ENCODE measurements around the gene ARHGAP9.

The ARHGAP9 gene

GRCh38 chr12:57479376-57480115 lies at the start of gene ARHGAP9:
ARHGAP9 (minus strand) TSS chr12:57479866; CDS start chr12:57479406, 460 bp downstream.
- H3K9me3 ChIP-seq (ENCODE audit: insufficient read depth, low read depth, low read length): no peaks in the 10 kb centered on the region
- peaks cover 54% of the 10 kb centered on the region for H3K27me3 ChIP-seq (ENCODE audit: insufficient read depth, low read length)
- H3K27ac ChIP-seq (ENCODE audit: low read length): no peak within 1 kb of the TSS
- H3K4me3 ChIP-seq (ENCODE audit: low read length): no peak within 1 kb of the TSS
- no peak within 1 kb of the TSS for H3K9ac ChIP-seq (ENCODE audit: low read depth, low read length)
- peaks cover 9% of the 10 kb centered on the region; the same call in 1 of the 2 replicates for H3K4me1 ChIP-seq (ENCODE audit: insufficient read depth, low read length)
- H3K36me3 ChIP-seq (ENCODE audit: insufficient read depth, low read depth, low read length): no peaks in the 10 kb centered on the region

- Histone ChIP-seq H3K27ac (ENCODE audit: low read length) (no peak overlapping the region), H3K4me3 (ENCODE audit: low read length) (no peak overlapping the region), H3K9me3 (ENCODE audit: insufficient read depth, low read depth, low read length) (no peaks in the 10 kb centered on the region), H3K36me3 (ENCODE audit: insufficient read depth, low read depth, low read length) (peaks cover 84% of the 10 kb centered on the region), H3K9ac (ENCODE audit: low read depth, low read length) (no peak overlapping the region; the same call in 1 of the 2 replicates), H3K4me1 (ENCODE audit: insufficient read depth, low read length) (no peaks in the 10 kb centered on the region), H3K27me3 (ENCODE audit: insufficient read depth, low read length) (no peaks in the 10 kb centered on the region)
Measured at GRCh38 chr12:57528831-57529555, 49.3 kb upstream of the ARHGAP9 start.

- H3K27ac ChIP-seq (ENCODE audit: low read length): no peak overlapping the region
- no peaks in the 10 kb centered on the region; the same call in 1 of the 2 replicates for H3K4me1 ChIP-seq (ENCODE audit: insufficient read depth, low read length)
- H3K36me3 ChIP-seq (ENCODE audit: insufficient read depth, low read depth, low read length): peaks cover 76% of the 10 kb centered on the region
- no peaks in the 10 kb centered on the region for H3K9me3 ChIP-seq (ENCODE audit: insufficient read depth, low read depth, low read length)
- no peak overlapping the region for H3K9ac ChIP-seq (ENCODE audit: low read depth, low read length)
- no peaks in the 10 kb centered on the region for H3K27me3 ChIP-seq (ENCODE audit: insufficient read depth, low read length)
- no peak overlapping the region for H3K4me3 ChIP-seq (ENCODE audit: low read length)
Measured at GRCh38 chr12:57528176-57528575, 48.5 kb upstream of the ARHGAP9 start.

GRCh38 chr12:57527184-57527583 lies 47.5 kb upstream of the ARHGAP9 start:
- Histone ChIP-seq H3K4me3 (ENCODE audit: low read length) (no peak overlapping the region), H3K9me3 (ENCODE audit: insufficient read depth, low read depth, low read length) (no peaks in the 10 kb centered on the region), H3K27me3 (ENCODE audit: insufficient read depth, low read length) (no peaks in the 10 kb centered on the region), H3K27ac (ENCODE audit: low read length) (no peak overlapping the region), H3K9ac (ENCODE audit: low read depth, low read length) (no peak overlapping the region), H3K4me1 (ENCODE audit: insufficient read depth, low read length) (no peaks in the 10 kb centered on the region; the same call in 1 of the 2 replicates), H3K36me3 (ENCODE audit: insufficient read depth, low read depth, low read length) (peaks cover 67% of the 10 kb centered on the region)

- Histone ChIP-seq H3K36me3 (ENCODE audit: insufficient read depth, low read depth, low read length) (peaks cover 61% of the 10 kb centered on the region), H3K27me3 (ENCODE audit: insufficient read depth, low read length) (no peaks in the 10 kb centered on the region; the same call in 1 of the 2 replicates), H3K9me3 (ENCODE audit: insufficient read depth, low read depth, low read length) (no peaks in the 10 kb centered on the region), H3K4me3 (ENCODE audit: low read length) (no peak overlapping the region), H3K4me1 (ENCODE audit: insufficient read depth, low read length) (peaks cover 5% of the 10 kb centered on the region; the same call in 1 of the 2 replicates), H3K9ac (ENCODE audit: low read depth, low read length) (no peak overlapping the region), H3K27ac (ENCODE audit: low read length) (no peak overlapping the region)
Measured at GRCh38 chr12:57526477-57527126, 46.9 kb upstream of the ARHGAP9 start.

GRCh38 chr12:57525615-57526383 lies 46.1 kb upstream of the ARHGAP9 start:
- H3K27ac ChIP-seq (ENCODE audit: low read length): no peak overlapping the region
- peaks cover 12% of the 10 kb centered on the region; the same call in 1 of the 2 replicates for H3K4me1 ChIP-seq (ENCODE audit: insufficient read depth, low read length)
- no peak overlapping the region for H3K4me3 ChIP-seq (ENCODE audit: low read length)
- H3K36me3 ChIP-seq (ENCODE audit: insufficient read depth, low read depth, low read length): peaks cover 54% of the 10 kb centered on the region
- H3K27me3 ChIP-seq (ENCODE audit: insufficient read depth, low read length): no peaks in the 10 kb centered on the region; the same call in 1 of the 2 replicates
- H3K9me3 ChIP-seq (ENCODE audit: insufficient read depth, low read depth, low read length): no peaks in the 10 kb centered on the region
- H3K9ac ChIP-seq (ENCODE audit: low read depth, low read length): no peak overlapping the region

GRCh38 chr12:57524814-57525614 lies 45.3 kb upstream of the ARHGAP9 start:
- Histone ChIP-seq H3K9ac (ENCODE audit: low read depth, low read length) (no peak overlapping the region), H3K4me3 (ENCODE audit: low read length) (no peak overlapping the region), H3K27me3 (ENCODE audit: insufficient read depth, low read length) (no peaks in the 10 kb centered on the region; the same call in 1 of the 2 replicates), H3K27ac (ENCODE audit: low read length) (no peak overlapping the region), H3K4me1 (ENCODE audit: insufficient read depth, low read length) (peaks cover 12% of the 10 kb centered on the region; the same call in 1 of the 2 replicates), H3K9me3 (ENCODE audit: insufficient read depth, low read depth, low read length) (no peaks in the 10 kb centered on the region), H3K36me3 (ENCODE audit: insufficient read depth, low read depth, low read length) (peaks cover 46% of the 10 kb centered on the region)

- H3K27ac ChIP-seq (ENCODE audit: low read length): no peak overlapping the region
- no peaks in the 10 kb centered on the region for H3K9me3 ChIP-seq (ENCODE audit: insufficient read depth, low read depth, low read length)
- H3K4me3 ChIP-seq (ENCODE audit: low read length): peak overlapping the region; percentile 94
- no peaks in the 10 kb centered on the region; the same call in 1 of the 2 replicates for H3K27me3 ChIP-seq (ENCODE audit: insufficient read depth, low read length)
- peaks cover 41% of the 10 kb centered on the region for H3K36me3 ChIP-seq (ENCODE audit: insufficient read depth, low read depth, low read length)
- H3K9ac ChIP-seq (ENCODE audit: low read depth, low read length): peak overlapping the region; percentile 78; the same call in 1 of the 2 replicates
- peaks cover 12% of the 10 kb centered on the region; the same call in 1 of the 2 replicates for H3K4me1 ChIP-seq (ENCODE audit: insufficient read depth, low read length)
Measured at GRCh38 chr12:57523706-57524614, 44.3 kb upstream of the ARHGAP9 start.

- Histone ChIP-seq H3K4me1 (ENCODE audit: insufficient read depth, low read length) (peaks cover 16% of the 10 kb centered on the region; the same call in 1 of the 2 replicates), H3K4me3 (ENCODE audit: low read length) (peak overlapping the region; percentile 94), H3K36me3 (ENCODE audit: insufficient read depth, low read depth, low read length) (peaks cover 42% of the 10 kb centered on the region), H3K27me3 (ENCODE audit: insufficient read depth, low read length) (no peaks in the 10 kb centered on the region; the same call in 1 of the 2 replicates), H3K9me3 (ENCODE audit: insufficient read depth, low read depth, low read length) (no peaks in the 10 kb centered on the region), H3K9ac (ENCODE audit: low read depth, low read length) (peak overlapping the region; percentile 78; the same call in 1 of the 2 replicates), H3K27ac (ENCODE audit: low read length) (peak overlapping the region; percentile 67)
Measured at GRCh38 chr12:57522887-57523705, 43.4 kb upstream of the ARHGAP9 start.

Measured in iPS-20b (cell line).